HUES6 (cell line): ENCODE results near the gene BBX.

ENCODE experiments used
- H3K27ac ChIP-seq: 2 replicates; pipeline ENCODE4 v1.7.0; 2013; ENCODE audit warnings: low read depth, mild to moderate bottlenecking, low read length, inconsistent platforms
- H3K27me3 ChIP-seq: 2 replicates; pipeline ENCODE4 v1.6.1; 2013; ENCODE audit warnings: low read length; ENCODE audit not compliant: control insufficient read depth, insufficient read depth
- H3K36me3 ChIP-seq: 2 replicates; pipeline ENCODE4 v1.6.1; 2013; ENCODE audit warnings: low read length; ENCODE audit not compliant: control insufficient read depth, insufficient read depth
- H3K4me1 ChIP-seq: 2 replicates; pipeline ENCODE4 v1.6.1; 2013; ENCODE audit warnings: low read length; ENCODE audit not compliant: control insufficient read depth, insufficient read depth
- H3K4me3 ChIP-seq: 2 replicates; pipeline ENCODE4 v1.5.1; 2013; ENCODE audit warnings: low read depth, low read length
- H3K9ac ChIP-seq: one replicate; pipeline ENCODE4 v1.6.1; 2013; ENCODE audit warnings: mild to moderate bottlenecking, low read length
- H3K9me3 ChIP-seq: 2 replicates; pipeline ENCODE4 v1.6.1; 2013; ENCODE audit warnings: low read depth, low read length; ENCODE audit not compliant: control insufficient read depth, insufficient read depth

The BBX gene

DNA sequence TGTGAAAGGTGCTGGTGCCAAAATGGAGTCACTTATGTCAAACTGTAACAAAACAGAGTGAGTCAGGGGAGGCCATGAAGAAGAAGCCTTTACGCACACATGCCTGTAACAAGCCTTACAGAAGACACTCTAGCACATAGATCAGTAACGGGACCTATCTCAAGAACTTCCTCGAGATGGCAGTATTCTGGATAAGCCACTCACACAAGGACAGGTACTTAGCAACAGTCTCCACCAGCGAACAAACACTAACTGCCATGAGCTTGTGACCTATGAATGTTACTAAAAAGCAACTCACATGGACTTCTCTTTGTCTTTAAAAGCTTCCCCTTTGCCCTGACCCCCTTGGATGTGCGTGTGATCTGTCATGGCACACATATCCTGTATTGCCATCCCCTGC lies 332.9 kb downstream of the BBX start:
- Histone ChIP-seq H3K4me1 (no peaks in the 10 kb centered on the region), H3K4me3 (no peak overlapping the region), H3K36me3 (no peaks in the 10 kb centered on the region), H3K27me3 (no peaks in the 10 kb centered on the region), H3K9ac (no peak overlapping the region), H3K9me3 (peaks cover 5% of the 10 kb centered on the region), H3K27ac (no peak overlapping the region)

GRCh38 chr3:107857854-107858253 lies 335.1 kb downstream of the BBX start:
- no peaks in the 10 kb centered on the region for H3K36me3 ChIP-seq
- no peaks in the 10 kb centered on the region for H3K9me3 ChIP-seq
- H3K4me1 ChIP-seq, result no peaks in the 10 kb centered on the region
- H3K4me3 ChIP-seq, result no peak overlapping the region
- H3K27ac ChIP-seq, result no peak overlapping the region
- H3K27me3 ChIP-seq, result no peaks in the 10 kb centered on the region
- H3K9ac ChIP-seq, result no peak overlapping the region

- H3K36me3 ChIP-seq, result no peaks in the 10 kb centered on the region
- H3K27ac ChIP-seq, result no peak overlapping the region
- H3K9me3 ChIP-seq, result no peaks in the 10 kb centered on the region
- H3K9ac ChIP-seq, result no peak overlapping the region
- no peaks in the 10 kb centered on the region for H3K4me1 ChIP-seq
- H3K27me3 ChIP-seq, result no peaks in the 10 kb centered on the region
- no peak overlapping the region for H3K4me3 ChIP-seq
Observed at GRCh38 chr3:107858876-107859275, 336.1 kb downstream of the BBX start.
